Peyer's patch (tissue), 4 donors: ENCODE results near the gene EEFSEC.

Source experiments
- CTCF ChIP-seq, 6 experiments: fragments of 450-650 bp in 4 of 6; fragments of 200-600 bp in 2 of 6; sonication (generic) in 1 of 6; IDR thresholded peaks; one replicate each; pipeline ENCODE4 v1.5.1; 2017 to 2019; ENCODE audit warnings: antibody characterized with exemption in 6 of 6, mild to moderate bottlenecking in 3 of 6, moderate library complexity in 1 of 6
- POLR2A ChIP-seq, 2 donors: fragments of 450-650 bp; IDR thresholded peaks; one replicate each; pipeline ENCODE4 v1.5.1; 2017; ENCODE audit warnings: antibody characterized with exemption in 2 of 2, mild to moderate bottlenecking in 2 of 2, moderate library complexity in 2 of 2

- no peak for TF ChIP-seq POLR2A (IDR thresholded peaks at IDR 0.05)
- no peak for TF ChIP-seq CTCF (IDR thresholded peaks at IDR 0.05)
Observed at GRCh38 chr3:128315313-128315712, 162.0 kb downstream of the EEFSEC start.
